ENCODE measurements around the gene SLX4IP. TPM values are rescaled to one million over a fixed set of nuclear protein-coding genes. Genes with fewer than 3 reads are reported as not detected.

Gene SLX4IP
- total and polyA plus RNA-seq, 2 of the 13 experiments (the other 11 are each of a cell fraction or from before 2014, with no cell fraction given) = 3.6 to 7.3 TPM

GRCh38 chr20:10672624-10673127 is 237.6 kb downstream of the SLX4IP start (continued):
- TF ChIP-seq, protein P1, sequence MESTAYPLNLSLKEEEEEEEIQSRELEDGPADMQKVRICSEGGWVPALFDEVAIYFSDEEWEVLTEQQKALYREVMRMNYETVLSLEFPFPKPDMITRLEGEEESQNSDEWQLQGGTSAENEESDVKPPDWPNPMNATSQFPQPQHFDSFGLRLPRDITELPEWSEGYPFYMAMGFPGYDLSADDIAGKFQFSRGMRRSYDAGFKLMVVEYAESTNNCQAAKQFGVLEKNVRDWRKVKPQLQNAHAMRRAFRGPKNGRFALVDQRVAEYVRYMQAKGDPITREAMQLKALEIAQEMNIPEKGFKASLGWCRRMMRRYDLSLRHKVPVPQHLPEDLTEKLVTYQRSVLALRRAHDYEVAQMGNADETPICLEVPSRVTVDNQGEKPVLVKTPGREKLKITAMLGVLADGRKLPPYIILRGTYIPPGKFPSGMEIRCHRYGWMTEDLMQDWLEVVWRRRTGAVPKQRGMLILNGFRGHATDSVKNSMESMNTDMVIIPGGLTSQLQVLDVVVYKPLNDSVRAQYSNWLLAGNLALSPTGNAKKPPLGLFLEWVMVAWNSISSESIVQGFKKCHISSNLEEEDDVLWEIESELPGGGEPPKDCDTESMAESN (CRISPR knock-in tag; conservative IDR thresholded peaks at IDR 0.05) = 0 out of 2 replicates have a peak, but pooled peaks have one; percentile 44
- TF ChIP-seq GRHL1 (CRISPR knock-in tag; conservative IDR thresholded peaks at IDR 0.05) = no peak
- 0 out of 4 replicates have a peak, but pooled peaks of 1 of the 2 experiments have one; percentile 47 for TF ChIP-seq POLR2A (IDR thresholded peaks at IDR 0.05; ENCODE audit: insufficient read depth in 1 of 2, low read depth in 2 of 2, low read length in 2 of 2)
- TF ChIP-seq ZNF770 (CRISPR knock-in tag; IDR thresholded peaks at IDR 0.05) = peak; percentile 80; the same call in 1 of the 2 replicates
- no peak for TF ChIP-seq PRDM4 (CRISPR knock-in tag; IDR thresholded peaks at IDR 0.05; ENCODE audit: borderline replicate concordance)
- TF ChIP-seq, protein P2, sequence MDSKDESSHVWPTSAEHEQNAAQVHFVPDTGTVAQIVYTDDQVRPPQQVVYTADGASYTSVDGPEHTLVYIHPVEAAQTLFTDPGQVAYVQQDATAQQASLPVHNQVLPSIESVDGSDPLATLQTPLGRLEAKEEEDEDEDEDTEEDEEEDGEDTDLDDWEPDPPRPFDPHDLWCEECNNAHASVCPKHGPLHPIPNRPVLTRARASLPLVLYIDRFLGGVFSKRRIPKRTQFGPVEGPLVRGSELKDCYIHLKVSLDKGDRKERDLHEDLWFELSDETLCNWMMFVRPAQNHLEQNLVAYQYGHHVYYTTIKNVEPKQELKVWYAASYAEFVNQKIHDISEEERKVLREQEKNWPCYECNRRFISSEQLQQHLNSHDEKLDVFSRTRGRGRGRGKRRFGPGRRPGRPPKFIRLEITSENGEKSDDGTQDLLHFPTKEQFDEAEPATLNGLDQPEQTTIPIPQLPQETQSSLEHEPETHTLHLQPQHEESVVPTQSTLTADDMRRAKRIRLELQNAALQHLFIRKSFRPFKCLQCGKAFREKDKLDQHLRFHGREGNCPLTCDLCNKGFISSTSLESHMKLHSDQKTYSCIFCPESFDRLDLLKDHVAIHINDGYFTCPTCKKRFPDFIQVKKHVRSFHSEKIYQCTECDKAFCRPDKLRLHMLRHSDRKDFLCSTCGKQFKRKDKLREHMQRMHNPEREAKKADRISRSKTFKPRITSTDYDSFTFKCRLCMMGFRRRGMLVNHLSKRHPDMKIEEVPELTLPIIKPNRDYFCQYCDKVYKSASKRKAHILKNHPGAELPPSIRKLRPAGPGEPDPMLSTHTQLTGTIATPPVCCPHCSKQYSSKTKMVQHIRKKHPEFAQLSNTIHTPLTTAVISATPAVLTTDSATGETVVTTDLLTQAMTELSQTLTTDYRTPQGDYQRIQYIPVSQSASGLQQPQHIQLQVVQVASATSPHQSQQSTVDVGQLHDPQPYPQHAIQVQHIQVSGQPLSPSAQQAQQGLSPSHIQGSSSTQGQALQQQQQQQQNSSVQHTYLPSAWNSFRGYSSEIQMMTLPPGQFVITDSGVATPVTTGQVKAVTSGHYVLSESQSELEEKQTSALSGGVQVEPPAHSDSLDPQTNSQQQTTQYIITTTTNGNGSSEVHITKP (CRISPR knock-in tag; IDR thresholded peaks at IDR 0.05; ENCODE audit: low read depth) = no peak
- no peak for TF ChIP-seq PHB2 (IDR thresholded peaks at IDR 0.05; ENCODE audit: partially characterized antibody)
- no peak for TF ChIP-seq KLF9 (CRISPR knock-in tag; IDR thresholded peaks at IDR 0.05; ENCODE audit: low read depth)
- 0 out of 2 replicates have a peak, but pooled peaks have one; percentile 36 for TF ChIP-seq EEA1 (CRISPR knock-in tag; IDR thresholded peaks at IDR 0.05; ENCODE audit: borderline replicate concordance)
- TF ChIP-seq, protein P3, sequence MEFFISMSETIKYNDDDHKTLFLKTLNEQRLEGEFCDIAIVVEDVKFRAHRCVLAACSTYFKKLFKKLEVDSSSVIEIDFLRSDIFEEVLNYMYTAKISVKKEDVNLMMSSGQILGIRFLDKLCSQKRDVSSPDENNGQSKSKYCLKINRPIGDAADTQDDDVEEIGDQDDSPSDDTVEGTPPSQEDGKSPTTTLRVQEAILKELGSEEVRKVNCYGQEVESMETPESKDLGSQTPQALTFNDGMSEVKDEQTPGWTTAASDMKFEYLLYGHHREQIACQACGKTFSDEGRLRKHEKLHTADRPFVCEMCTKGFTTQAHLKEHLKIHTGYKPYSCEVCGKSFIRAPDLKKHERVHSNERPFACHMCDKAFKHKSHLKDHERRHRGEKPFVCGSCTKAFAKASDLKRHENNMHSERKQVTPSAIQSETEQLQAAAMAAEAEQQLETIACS (CRISPR knock-in tag; IDR thresholded peaks at IDR 0.05) = peak; percentile 16; the same call in 1 of the 2 replicates
- no peak; the same call in 1 of the 2 replicates for TF ChIP-seq ZNF678 (CRISPR knock-in tag; IDR thresholded peaks at IDR 0.05)
- TF ChIP-seq MZF1 (CRISPR knock-in tag; IDR thresholded peaks at IDR 0.05; ENCODE audit: borderline replicate concordance) = no peak
- no peak; the same call in 1 of the 2 replicates for TF ChIP-seq ZSCAN29 (CRISPR knock-in tag; conservative IDR thresholded peaks at IDR 0.05)
- TF ChIP-seq FOXK1 (CRISPR knock-in tag; IDR thresholded peaks at IDR 0.05; ENCODE audit: borderline replicate concordance, low read depth) = 0 out of 2 replicates have a peak, but pooled peaks have one; percentile 25
- no peak for TF ChIP-seq GATA4 (IDR thresholded peaks at IDR 0.05; ENCODE audit: borderline replicate concordance, low read depth)
